ENCODE data around the gene RBM20. TPM values are rescaled to one million over a fixed set of nuclear protein-coding genes. Genes with fewer than 3 reads are reported as not detected.
A peak's percentile ranks its signal among the peaks of the same experiment; 100 is the strongest.

Gene RBM20
- total and polyA plus RNA-seq, 2 of the 13 experiments (the other 11 are each of a cell fraction or from before 2014, with no cell fraction given): 0.02 to 0.22 TPM

- TF ChIP-seq ZFP36L2 (CRISPR knock-in tag; IDR thresholded peaks at IDR 0.05) (no peak), GMEB2 (CRISPR knock-in tag; IDR thresholded peaks at IDR 0.05; ENCODE audit: low read depth) (no peak), ETV5 (CRISPR knock-in tag; IDR thresholded peaks at IDR 0.05; ENCODE audit: borderline replicate concordance) (no peak), TEAD3 (CRISPR knock-in tag; optimal IDR thresholded peaks at IDR 0.05; ENCODE audit: borderline replicate concordance) (no peak), SIX4 (CRISPR knock-in tag; IDR thresholded peaks at IDR 0.05) (no peak), RBM39 (IDR thresholded peaks at IDR 0.05; ENCODE audit: low read depth, low read length, poor library complexity, severe bottlenecking) (no peak), ZNF225 (CRISPR knock-in tag; IDR thresholded peaks at IDR 0.05) (no peak), RBFOX2 (IDR thresholded peaks at IDR 0.05; ENCODE audit: low read depth, low read length) (no peak), ADNP (CRISPR knock-in tag; IDR thresholded peaks at IDR 0.05) (no peak), MIER3 (CRISPR knock-in tag; IDR thresholded peaks at IDR 0.05; ENCODE audit: borderline replicate concordance) (no peak), PAXIP1 (CRISPR knock-in tag; conservative IDR thresholded peaks at IDR 0.05) (no peak), KLF6 (CRISPR knock-in tag; IDR thresholded peaks at IDR 0.05) (no peak), ZNF607 (CRISPR knock-in tag; IDR thresholded peaks at IDR 0.05; ENCODE audit: borderline replicate concordance) (no peak), SUZ12 (IDR thresholded peaks at IDR 0.05; ENCODE audit: low read depth, low read length) (no peak), ZNF552 (CRISPR knock-in tag; IDR thresholded peaks at IDR 0.05; ENCODE audit: borderline replicate concordance) (no peak), MTA3 (CRISPR knock-in tag; IDR thresholded peaks at IDR 0.05) (no peak), THAP11 (CRISPR knock-in tag; IDR thresholded peaks at IDR 0.05) (no peak), ZSCAN20 (CRISPR knock-in tag; IDR thresholded peaks at IDR 0.05; ENCODE audit: borderline replicate concordance) (no peak), ZNF143 (CRISPR knock-in tag; IDR thresholded peaks at IDR 0.05) (no peak), ZSCAN22 (CRISPR knock-in tag; IDR thresholded peaks at IDR 0.05) (no peak), ATF4 (CRISPR knock-in tag; IDR thresholded peaks at IDR 0.05) (no peak), HDAC1 (CRISPR knock-in tag; IDR thresholded peaks at IDR 0.05) (no peak), ZSCAN12 (CRISPR knock-in tag; IDR thresholded peaks at IDR 0.05) (no peak), ZKSCAN8 (CRISPR knock-in tag; IDR thresholded peaks at IDR 0.05; ENCODE audit: borderline replicate concordance) (no peak), SRSF1 (optimal IDR thresholded peaks at IDR 0.05; ENCODE audit: low read depth, low read length) (no peak), SP140L (CRISPR knock-in tag; IDR thresholded peaks at IDR 0.05; ENCODE audit: borderline replicate concordance) (no peak), ZMYM4 (CRISPR knock-in tag; IDR thresholded peaks at IDR 0.05) (peak; percentile 37; the same call in 1 of the 2 replicates), REXO4 (CRISPR knock-in tag; IDR thresholded peaks at IDR 0.05; ENCODE audit: borderline replicate concordance) (no peak)
These were observed 159.7 kb downstream of the RBM20 start (continued) for GRCh38 chr10:110803830-110804338.
